ENCODE measurements around the gene MRPL20.
A peak's percentile ranks its signal among the peaks of the same experiment; 100 is the strongest.
"Not testable (repeated sequence)": the region's sequence is repeated elsewhere in the genome, so short reads cannot be mapped to it uniquely, and the experiment has no call there.

Gene MRPL20

DNA sequence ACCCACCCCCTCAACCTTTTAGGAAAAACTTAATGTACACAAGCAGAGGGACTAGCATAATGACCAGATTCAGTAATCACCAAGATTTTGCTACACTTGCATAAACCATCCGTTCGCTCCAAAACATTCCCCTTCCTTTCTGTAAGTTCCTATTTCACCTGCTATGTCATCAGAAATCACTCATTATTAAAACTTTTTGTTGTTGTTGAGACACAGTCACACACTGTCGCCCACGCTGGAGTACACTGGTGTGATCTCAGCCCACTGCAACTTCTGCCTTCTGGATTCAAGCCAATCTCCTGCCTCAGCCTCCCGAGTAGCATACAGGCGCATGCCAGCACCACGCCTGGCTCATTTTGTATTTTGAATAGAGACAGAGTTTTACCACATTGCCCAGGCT is 3.4 kb downstream of the MRPL20 start:
- peak; percentile 52 to 87 for DNase-seq

- DNase-seq, result not testable (repeated sequence)
Measured at GRCh38 chr1:1402901-1403392, 4.1 kb downstream of the MRPL20 start.

DNA sequence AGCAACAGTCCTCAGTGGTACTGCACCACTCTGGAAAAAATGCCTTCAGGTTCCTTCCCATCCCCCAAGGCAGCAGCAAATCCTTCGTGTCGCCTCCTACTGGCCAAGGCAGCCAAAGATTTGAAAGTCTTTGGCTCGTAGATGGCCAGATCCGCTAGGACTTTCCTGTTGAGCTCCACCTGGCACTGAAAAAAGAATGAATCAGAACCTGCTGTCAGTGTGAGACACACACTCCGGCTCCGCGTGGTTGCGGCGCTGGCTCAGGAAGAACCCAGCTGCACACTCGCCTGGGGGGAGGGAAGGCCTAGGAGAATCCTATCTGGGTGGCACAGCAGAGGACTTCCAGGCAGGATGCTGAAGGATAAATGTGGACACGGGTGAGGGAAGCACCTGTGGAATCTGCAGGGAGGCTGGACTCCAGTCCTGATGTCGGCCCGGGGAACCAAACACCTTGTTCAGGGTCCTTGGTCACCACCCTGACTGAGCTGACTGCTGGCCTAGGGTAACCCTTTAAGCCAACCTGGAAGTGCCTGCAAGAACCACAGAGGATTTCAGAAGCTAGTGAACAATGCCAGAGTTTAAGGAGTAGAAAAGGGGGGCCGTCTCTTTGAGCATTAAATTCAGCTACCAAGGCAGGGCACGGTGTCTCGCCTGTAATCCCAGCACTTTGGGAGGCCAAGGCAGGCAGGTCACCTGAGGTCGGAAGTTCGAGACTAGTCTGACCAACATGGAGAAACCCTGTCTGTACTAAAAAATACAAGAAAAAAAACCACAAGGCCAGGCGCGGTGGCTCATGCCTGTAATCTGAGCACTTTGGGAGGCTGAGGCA is 4.8 kb downstream of the MRPL20 start:
- peak; percentile 20 to 40 for DNase-seq

GRCh38 chr1:1401457-1402010 is 5.6 kb downstream of the MRPL20 start:
- DNase-seq, result no peak

GRCh38 chr1:1400576-1401456 is 6.3 kb downstream of the MRPL20 start:
- no peak for DNase-seq

DNA sequence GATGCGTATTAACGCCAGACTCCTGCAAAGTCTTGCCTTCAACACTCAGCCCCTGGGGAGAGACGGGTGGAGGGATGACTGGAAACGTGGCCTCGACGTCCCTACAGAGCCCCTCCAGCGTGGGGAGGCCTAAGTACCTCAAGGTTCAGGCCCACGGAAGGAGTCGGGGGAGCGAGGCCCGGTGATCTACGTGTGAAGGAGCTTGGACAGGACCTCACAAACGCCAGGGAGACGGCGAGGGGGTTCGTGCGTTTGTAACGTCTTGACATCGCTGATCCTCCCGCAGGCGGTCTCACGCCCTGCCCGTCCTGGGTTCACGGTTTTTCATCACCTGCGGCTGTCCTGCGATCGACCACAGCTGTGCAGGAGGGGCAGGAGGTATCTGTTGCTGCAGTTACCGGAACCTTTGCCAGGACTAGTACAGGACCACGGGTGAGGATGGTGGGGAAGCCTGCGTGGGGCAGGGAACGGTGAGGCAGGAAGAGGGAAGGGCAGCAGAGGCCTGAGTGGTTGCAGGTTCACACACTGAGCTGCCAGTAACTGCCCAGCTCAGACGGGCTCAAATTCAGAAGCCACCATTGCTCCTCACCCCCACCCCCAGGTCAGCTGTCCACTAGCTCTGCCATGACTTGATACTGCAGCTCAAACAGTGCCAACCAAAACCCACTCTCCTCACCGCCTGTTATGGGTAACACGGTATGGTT is 7.1 kb downstream of the MRPL20 start:
- DNase-seq, result no peak

DNA sequence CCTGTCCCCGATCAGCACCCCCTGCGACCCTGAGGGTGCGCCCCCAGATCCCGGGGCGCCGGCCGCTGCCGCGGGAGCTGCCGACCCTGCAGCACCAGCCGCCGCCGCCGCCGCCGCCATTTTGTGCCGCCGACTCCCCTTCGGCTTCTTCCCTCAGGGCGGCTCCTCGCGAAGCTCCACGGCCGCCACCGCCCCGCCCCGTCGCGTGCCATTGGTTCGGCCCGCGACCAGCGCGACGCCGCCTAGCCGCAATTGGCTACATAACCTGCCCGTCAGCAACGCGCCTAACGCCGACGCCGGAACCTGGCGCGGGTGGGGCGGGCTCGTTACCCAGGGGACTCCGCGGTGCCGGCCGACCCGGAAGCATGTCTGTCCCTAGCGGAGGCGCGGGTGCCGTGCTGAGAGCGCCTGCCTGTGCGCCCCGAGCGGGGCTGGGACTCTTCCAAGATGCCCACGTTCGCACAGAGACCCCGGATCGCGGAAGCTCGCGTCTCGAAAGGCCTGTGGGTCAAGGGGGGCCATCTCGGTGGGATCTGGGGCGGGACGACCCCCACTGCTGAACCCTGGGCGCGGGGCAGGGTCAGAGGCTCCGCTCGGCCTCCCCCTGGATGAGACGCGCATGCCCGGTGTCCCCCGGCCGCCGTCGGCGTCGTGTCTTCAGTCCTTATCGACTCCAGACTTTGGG is 7.8 kb downstream of the MRPL20 start, which contains the start of gene CCNL2:
CCNL2 (minus strand) TSS at position 149 of the 685 bp plus-strand sequence; CDS start at position 120, 29 bp downstream.
- peak; percentile 98 to 100 for DNase-seq

DNA sequence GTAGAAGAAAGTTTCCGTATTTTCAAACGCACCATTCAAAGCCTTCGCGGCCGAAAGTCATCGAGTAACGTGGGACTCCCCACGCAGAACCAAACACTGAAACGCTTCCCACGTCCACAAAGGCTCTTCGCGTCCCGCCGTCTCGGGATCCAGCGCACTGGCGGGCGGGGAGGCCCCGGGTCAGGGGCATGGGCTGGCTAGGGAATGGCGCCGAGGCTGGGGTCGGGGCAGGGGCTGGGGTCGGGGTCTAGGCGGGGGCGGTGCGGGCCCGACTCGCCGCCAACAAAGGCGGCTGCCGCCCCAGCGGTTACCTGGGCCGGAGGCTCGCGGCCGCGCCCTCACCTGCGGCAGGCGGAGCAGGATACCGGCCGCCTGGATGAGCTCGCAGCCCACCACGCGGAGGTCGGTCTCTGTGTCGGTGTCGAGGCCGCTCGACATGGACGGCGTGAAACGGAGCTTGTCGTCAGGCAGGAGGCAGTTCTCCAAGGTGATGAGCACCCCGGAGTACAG is 8.4 kb downstream of the MRPL20 start:
- peak; percentile 32 to 47 for DNase-seq

GRCh38 chr1:1397839-1398523 is 9.1 kb downstream of the MRPL20 start:
- no peak for DNase-seq

- DNase-seq, result no peak
Measured at GRCh38 chr1:1395166-1395565, 11.9 kb downstream of the MRPL20 start.

DNA sequence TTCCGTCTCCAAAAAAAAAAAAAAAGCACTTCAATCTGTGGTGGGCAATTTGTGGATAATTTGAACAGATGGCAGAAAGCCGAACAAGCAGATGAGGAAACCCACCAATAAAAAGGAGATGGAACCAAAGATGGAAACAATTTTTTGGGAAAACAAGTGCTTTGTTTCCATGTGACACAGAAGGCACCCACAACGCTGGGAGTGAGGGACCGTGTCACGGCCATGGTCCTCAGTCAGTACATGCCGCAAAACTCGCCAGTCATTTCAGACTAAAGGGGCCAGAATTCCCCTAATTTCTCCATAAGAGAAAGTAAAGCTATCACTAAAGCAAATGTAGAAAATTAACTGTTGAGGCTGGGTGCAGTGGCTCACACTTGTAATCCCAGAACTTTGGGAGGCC is 13.0 kb downstream of the MRPL20 start:
- DNase-seq, result no peak

DNA sequence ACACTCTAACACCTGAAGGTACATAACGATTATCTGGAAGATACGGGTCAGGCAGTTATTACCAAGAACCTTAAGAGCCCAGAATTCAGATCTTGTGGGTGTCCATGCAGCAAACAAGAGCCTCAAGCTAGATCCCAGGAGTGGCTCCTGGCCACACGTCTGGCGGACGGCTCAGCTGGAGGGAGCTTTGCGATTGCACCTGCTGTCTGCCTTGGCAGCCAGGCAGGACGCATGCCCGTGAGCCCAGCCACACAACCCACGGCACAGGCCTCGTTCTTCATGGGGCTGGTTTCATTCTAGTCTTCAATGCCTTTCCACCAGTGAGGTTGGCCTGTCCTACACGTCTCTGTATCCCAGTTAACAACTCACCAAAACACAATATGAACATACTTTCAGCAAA is 13.7 kb downstream of the MRPL20 start:
- DNase-seq, result no peak

- no peak for DNase-seq
Measured at GRCh38 chr1:1393014-1393413, 14.1 kb downstream of the MRPL20 start.

- DNase-seq, result no peak
Measured at GRCh38 chr1:1391225-1391624, 15.9 kb downstream of the MRPL20 start.

DNA sequence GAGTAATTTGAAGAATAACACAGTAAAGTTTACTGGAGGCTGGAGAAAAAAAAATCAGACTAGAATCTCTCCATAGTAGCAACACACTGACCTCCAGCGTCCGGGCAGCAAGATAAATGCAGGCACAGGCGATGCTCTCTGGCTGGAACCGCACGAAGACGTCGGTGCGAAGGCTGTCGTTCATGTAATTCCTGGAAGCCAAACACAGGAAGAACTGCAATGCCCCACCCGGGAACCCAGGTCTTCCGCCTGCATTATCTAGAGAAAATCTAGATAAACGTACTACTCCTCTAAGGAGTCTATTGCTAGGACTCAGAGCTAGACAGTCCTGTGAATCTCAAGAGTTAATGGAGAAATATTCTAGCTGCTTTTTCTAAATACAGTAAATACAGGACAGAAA is 16.4 kb downstream of the MRPL20 start:
- DNase-seq, result no peak

DNA sequence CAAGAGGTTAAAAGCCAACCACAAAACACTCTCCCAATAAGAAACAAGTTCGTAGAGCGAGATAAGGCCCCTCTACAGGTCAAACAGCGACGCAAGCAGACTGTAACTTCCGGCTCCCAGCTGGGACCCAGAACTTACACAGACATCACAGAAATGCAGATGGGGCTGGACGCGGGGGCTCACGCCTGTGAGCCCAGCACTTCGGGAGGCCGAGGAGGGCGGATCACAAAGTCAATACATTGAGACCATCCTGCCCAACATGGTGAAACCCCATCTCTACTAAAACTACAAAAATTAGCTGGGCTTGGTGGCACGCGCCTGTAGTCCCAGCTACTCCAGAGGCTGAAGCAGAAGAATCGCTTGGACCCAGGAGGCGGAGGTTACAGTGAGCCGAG is 19.0 kb downstream of the MRPL20 start:
- DNase-seq, result no peak

DNA sequence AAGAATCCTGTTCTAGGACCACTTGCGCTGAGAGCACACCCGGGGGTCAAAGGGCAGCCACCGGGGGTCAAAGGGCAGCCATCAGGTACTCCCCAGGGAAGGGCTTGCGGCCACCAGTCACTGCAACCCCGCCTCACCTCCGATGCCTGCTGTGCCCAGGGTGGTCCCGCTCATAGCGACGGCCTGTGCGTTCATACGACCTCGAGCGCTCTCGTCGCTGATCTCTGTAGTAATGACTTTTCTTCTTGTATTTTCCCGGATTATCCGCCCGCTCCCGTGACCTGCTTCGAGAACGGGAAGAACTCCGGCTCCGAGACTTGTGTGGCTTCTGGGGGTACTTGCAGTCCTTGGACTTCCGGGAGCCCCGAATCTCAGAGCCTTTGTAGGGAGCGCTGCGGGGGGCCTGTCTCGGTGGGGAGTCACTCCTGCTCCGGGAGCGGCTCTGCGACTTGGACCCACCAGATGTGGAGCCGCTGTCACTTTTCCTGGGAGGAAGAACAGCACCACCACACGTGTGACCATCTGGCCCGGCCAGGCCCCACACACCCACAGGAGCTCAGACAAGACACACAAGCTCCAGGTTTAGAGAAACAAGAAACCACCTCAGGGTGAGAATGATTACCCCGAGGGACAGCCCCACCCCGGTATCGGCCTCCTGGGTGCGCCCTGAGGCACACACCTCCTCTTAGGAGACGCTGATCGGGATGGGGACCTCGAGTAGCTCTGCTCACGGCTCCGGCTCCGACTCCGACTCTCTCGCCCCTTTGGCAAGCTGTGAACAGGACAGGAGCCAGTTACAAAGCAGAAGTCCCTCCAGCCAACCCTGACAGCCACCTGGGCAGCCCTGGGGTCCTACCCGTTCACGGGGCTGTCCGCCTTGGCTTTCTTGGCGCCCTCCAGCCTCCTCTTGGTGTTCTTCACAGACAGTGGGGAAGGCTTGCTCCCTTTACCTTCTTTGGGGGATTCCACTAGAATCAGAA is 19.7 kb downstream of the MRPL20 start:
- DNase-seq, result no peak

- DNase-seq, result no peak
Measured at GRCh38 chr1:1385931-1386330, 21.2 kb downstream of the MRPL20 start.

DNA sequence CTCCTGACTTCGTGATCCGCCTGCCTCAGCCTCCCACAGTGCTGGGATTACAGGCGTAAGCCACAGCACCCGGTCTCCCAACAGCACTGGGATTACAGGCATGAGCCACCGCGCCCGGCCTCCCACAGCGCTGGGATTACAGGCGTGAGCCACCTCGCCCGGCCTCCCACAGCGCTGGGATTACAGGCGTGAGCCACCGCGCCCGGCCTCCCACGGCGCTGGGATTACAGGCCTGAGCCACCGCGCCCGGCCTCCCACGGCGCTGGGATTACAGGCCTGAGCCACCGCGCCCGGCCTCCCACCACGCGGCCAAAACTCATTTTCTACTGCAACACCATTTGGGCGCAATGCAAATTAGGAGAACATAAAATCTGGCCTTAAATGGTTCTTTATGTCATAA is 21.8 kb downstream of the MRPL20 start:
- DNase-seq, result not testable (repeated sequence)

DNA sequence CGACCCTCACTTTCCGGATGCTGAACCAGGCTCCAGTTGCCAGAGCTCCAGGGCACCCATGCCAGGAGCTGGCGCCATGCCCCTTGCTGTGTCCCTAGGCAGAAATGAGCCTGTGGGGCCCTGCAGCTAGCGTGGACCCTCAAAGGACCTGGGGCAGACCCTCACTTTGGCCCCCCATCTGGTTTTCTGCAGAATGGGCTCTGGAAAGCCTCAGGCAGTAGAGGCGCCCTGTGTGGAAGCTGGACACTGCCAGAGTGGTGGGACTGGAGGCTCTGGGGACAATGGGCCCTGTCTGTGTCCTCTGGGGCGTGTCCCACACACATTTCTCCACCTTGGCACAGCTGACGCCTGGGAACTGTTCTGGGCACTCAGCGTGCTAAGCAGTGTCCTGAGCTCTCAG is 25.8 kb downstream of the MRPL20 start:
- no peak for DNase-seq
